Neuronal stem cell (in vitro differentiated cells): ENCODE results near the gene SPTLC1.

Source experiments
- DNase-seq: peaks from one replicate; pipeline ENCODE4 v3.0.0-alpha.2; 2013; ENCODE audit warnings: low spot score
- H2AFZ ChIP-seq: one replicate; pipeline ENCODE4 v1.6.1; 2013; ENCODE audit warnings: mild to moderate bottlenecking, low read length, inconsistent platforms
- H2AK5ac ChIP-seq: 2 replicates; pipeline ENCODE4 v1.6.1; 2013; ENCODE audit warnings: low read depth, mild to moderate bottlenecking, inconsistent platforms, low read length, moderate library complexity, mixed read lengths
- H2BK120ac ChIP-seq: 2 replicates; pipeline ENCODE4 v1.6.1; 2013; ENCODE audit warnings: low read depth, mild to moderate bottlenecking, inconsistent platforms, low read length, moderate library complexity, mixed read lengths
- H2BK12ac ChIP-seq: one replicate; pipeline ENCODE4 v1.6.1; 2013; ENCODE audit warnings: low read length, inconsistent platforms
- H2BK15ac ChIP-seq: 2 replicates; pipeline ENCODE4 v1.6.1; 2013; ENCODE audit warnings: mild to moderate bottlenecking, low read length, inconsistent platforms, mixed read lengths
- H2BK5ac ChIP-seq: one replicate; pipeline ENCODE4 v1.6.1; 2013; ENCODE audit warnings: inconsistent platforms, mild to moderate bottlenecking, low read length, moderate library complexity
- H3K14ac ChIP-seq: one replicate; pipeline ENCODE4 v1.6.1; 2013; ENCODE audit warnings: low read length, inconsistent platforms
- H3K18ac ChIP-seq: 2 replicates; pipeline ENCODE4 v1.6.1; 2013; ENCODE audit warnings: low read length, inconsistent platforms
- H3K23ac ChIP-seq: 2 replicates; pipeline ENCODE4 v1.6.1; 2013; ENCODE audit warnings: low read depth, mild to moderate bottlenecking, mixed read lengths, low read length, inconsistent platforms; ENCODE audit not compliant: poor library complexity
- H3K27ac ChIP-seq: replicated peaks from 3 replicates; pipeline ENCODE4 v1.5.1; 2013; ENCODE audit warnings: low read length, inconsistent platforms
- H3K27me3 ChIP-seq, 3 experiments: 2 replicates each; pipeline ENCODE4 v1.6.1; 2013; ENCODE audit warnings: low read length in 3 of 3, mild to moderate bottlenecking in 2 of 3, inconsistent platforms in 1 of 3, low read depth in 1 of 3, mixed read lengths in 1 of 3, moderate library complexity in 1 of 3; ENCODE audit not compliant: control insufficient read depth in 3 of 3, insufficient read depth in 3 of 3
- H3K36me3 ChIP-seq, 2 donors: replicated peaks in 1 of 2; 2 replicates each; pipeline ENCODE4 v1.6.1; 2013; ENCODE audit warnings: low read length in 2 of 2; ENCODE audit not compliant: control insufficient read depth in 2 of 2, insufficient read depth in 2 of 2
- H3K4ac ChIP-seq: 2 replicates; pipeline ENCODE4 v1.6.1; 2013; ENCODE audit warnings: inconsistent platforms, mild to moderate bottlenecking, low read length, moderate library complexity
- H3K4me1 ChIP-seq, 2 donors: 1 replicate in 1 of 2; 2 replicates in 1 of 2; pipeline ENCODE4 v1.6.1; 2013; ENCODE audit warnings: low read length in 2 of 2, low read depth in 1 of 2; ENCODE audit not compliant: control insufficient read depth in 2 of 2, insufficient read depth in 1 of 2
- H3K4me2 ChIP-seq: one replicate; pipeline ENCODE4 v1.6.1; 2013; ENCODE audit warnings: mild to moderate bottlenecking, low read length, inconsistent platforms; ENCODE audit not compliant: insufficient read depth, poor library complexity, severe bottlenecking
- H3K4me3 ChIP-seq, 2 donors: 2 replicates each; pipeline ENCODE4 v1.5.1; 2013; ENCODE audit warnings: low read length in 2 of 2, mild to moderate bottlenecking in 2 of 2, inconsistent platforms in 1 of 2, moderate library complexity in 1 of 2
- H3K79me1 ChIP-seq: one replicate; pipeline ENCODE4 v1.6.1; 2013; ENCODE audit warnings: low read depth, mild to moderate bottlenecking, inconsistent platforms, low read length, moderate library complexity
- H3K9ac ChIP-seq: one replicate; pipeline ENCODE4 v1.6.1; 2013; ENCODE audit warnings: mild to moderate bottlenecking, low read depth, low read length, inconsistent platforms; ENCODE audit not compliant: poor library complexity
- H3K9me3 ChIP-seq, 2 donors: replicated peaks in 1 of 2; 2 replicates each; pipeline versions ENCODE3 to v1.6.1; 2013; ENCODE audit warnings: low read length in 2 of 2, mild to moderate bottlenecking in 2 of 2, inconsistent platforms in 1 of 2, low read depth in 1 of 2, mixed read lengths in 1 of 2, moderate library complexity in 1 of 2; ENCODE audit not compliant: control insufficient read depth in 2 of 2, insufficient read depth in 1 of 2
- H4K8ac ChIP-seq: one replicate; pipeline ENCODE4 v1.6.1; 2013; ENCODE audit warnings: low read depth, mild to moderate bottlenecking, inconsistent platforms, low read length, moderate library complexity
- H4K91ac ChIP-seq: one replicate; pipeline ENCODE4 v1.6.1; 2013; ENCODE audit warnings: low read length, low read depth, mild to moderate bottlenecking, inconsistent platforms; ENCODE audit not compliant: poor library complexity
- WGBS, 2 donors: extraction: QIAGEN DNeasy Blood & Tissue Kit; methylation state at CpG; one replicate each; pipeline ENCODE4 v1.1.7; 2013; ENCODE audit warnings: missing lambda C conversion rate in 2 of 2, mixed read lengths in 1 of 2; ENCODE audit not compliant: insufficient read length in 2 of 2, insufficient replicate concordance in 1 of 2; ENCODE audit errors: extremely low coverage in 2 of 2; 5-methylcytosine and 5-hydroxymethylcytosine counted together

Gene SPTLC1

GRCh38 chr9:92032891-92033290, 82.3 kb downstream of the SPTLC1 start:
- Histone ChIP-seq H4K91ac (no peak overlapping the region), H3K79me1 (no peaks in the 10 kb centered on the region), H3K27ac (no peak overlapping the region), H3K4ac (no peak overlapping the region), H2AK5ac (no peak overlapping the region), H2AFZ (no peak overlapping the region), H3K14ac (no peak overlapping the region), H3K4me3 (no peak overlapping the region), H3K27me3 (no peaks in the 10 kb centered on the region), H4K8ac (no peak overlapping the region), H3K9me3 (peaks cover 0 to 2% of the 10 kb centered on the region in 2 donors), H3K4me2 (no peak overlapping the region), H3K36me3 (peaks cover 15 to 78% of the 10 kb centered on the region in 2 donors), H2BK120ac (no peak overlapping the region), H2BK15ac (no peak overlapping the region), H2BK12ac (no peak overlapping the region), H3K18ac (no peak overlapping the region), H2BK5ac (no peak overlapping the region), H3K9ac (no peak overlapping the region), H3K23ac (no peak overlapping the region), H3K4me1 (peaks cover 3 to 6% of the 10 kb centered on the region in 2 donors)
- no CpG with 5 or more reads among the region's 5 CpGs for WGBS, 2 donors
- DNase-seq: no peak

GRCh38 chr9:92030367-92030766, 84.8 kb downstream of the SPTLC1 start:
- Histone ChIP-seq H3K36me3 (peaks cover 12 to 56% of the 10 kb centered on the region in 2 donors), H2BK15ac (no peak overlapping the region), H3K9ac (no peak overlapping the region), H2BK12ac (no peak overlapping the region), H4K8ac (no peak overlapping the region), H3K23ac (no peak overlapping the region), H2BK120ac (no peak overlapping the region), H2AK5ac (no peak overlapping the region), H3K9me3 (peaks cover 0 to 2% of the 10 kb centered on the region in 2 donors), H3K4me2 (no peak overlapping the region), H3K79me1 (no peaks in the 10 kb centered on the region), H3K14ac (no peak overlapping the region), H2BK5ac (no peak overlapping the region), H3K27ac (no peak overlapping the region), H3K27me3 (no peaks in the 10 kb centered on the region), H3K4ac (no peak overlapping the region), H2AFZ (no peak overlapping the region), H4K91ac (no peak overlapping the region), H3K4me1 (no peaks in the 10 kb centered on the region), H3K4me3 (no peak overlapping the region), H3K18ac (no peak overlapping the region)
- WGBS, 2 donors: no CpG with 5 or more reads among the region's 3 CpGs
- no peak for DNase-seq

- peaks cover 9 to 48% of the 10 kb centered on the region in 2 donors for H3K36me3 ChIP-seq
- H2BK15ac ChIP-seq: no peak overlapping the region
- no peak overlapping the region for H3K4me2 ChIP-seq
- H2BK120ac ChIP-seq: no peak overlapping the region
- no peak overlapping the region for H2AFZ ChIP-seq
- H3K23ac ChIP-seq: no peak overlapping the region
- H3K18ac ChIP-seq: no peak overlapping the region
- H3K14ac ChIP-seq: no peak overlapping the region
- H4K8ac ChIP-seq: no peak overlapping the region
- H3K9ac ChIP-seq: no peak overlapping the region
- H3K9me3 ChIP-seq: peaks cover 0 to 2% of the 10 kb centered on the region in 2 donors
- no peak overlapping the region for H2AK5ac ChIP-seq
- H2BK12ac ChIP-seq: no peak overlapping the region
- no peak overlapping the region for H4K91ac ChIP-seq
- H3K27me3 ChIP-seq: no peaks in the 10 kb centered on the region
- no peak overlapping the region for H3K4ac ChIP-seq
- no peak overlapping the region for H2BK5ac ChIP-seq
- no peak for DNase-seq
- H3K79me1 ChIP-seq: no peaks in the 10 kb centered on the region
- no peak overlapping the region for H3K4me3 ChIP-seq
- no CpG with 5 or more reads among the region's 4 CpGs for WGBS, 2 donors
- no peaks in the 10 kb centered on the region for H3K4me1 ChIP-seq
- H3K27ac ChIP-seq: no peak overlapping the region
Observed at GRCh38 chr9:92029553-92029952, 85.7 kb downstream of the SPTLC1 start.

GRCh38 chr9:92026206-92027002, 88.8 kb downstream of the SPTLC1 start:
- Histone ChIP-seq H3K14ac (peak overlapping the region; percentile 21), H2AK5ac (peak overlapping the region; percentile 56), H2BK15ac (peak overlapping the region; percentile 67), H3K4me1 (no peaks in the 10 kb centered on the region), H2AFZ (no peak overlapping the region), H2BK5ac (no peak overlapping the region), H3K4ac (no peak overlapping the region), H2BK120ac (no peak overlapping the region), H3K9ac (no peak overlapping the region), H3K79me1 (no peaks in the 10 kb centered on the region), H3K27ac (no peak overlapping the region), H3K36me3 (peaks cover 0 to 20% of the 10 kb centered on the region in 2 donors), H3K4me2 (no peak overlapping the region), H2BK12ac (no peak overlapping the region), H3K9me3 (no peaks in the 10 kb centered on the region), H3K4me3 (no peak overlapping the region), H4K8ac (no peak overlapping the region), H4K91ac (no peak overlapping the region), H3K27me3 (no peaks in the 10 kb centered on the region), H3K23ac (peak overlapping the region; percentile 55), H3K18ac (peak overlapping the region; percentile 48)
- DNase-seq: no peak
- WGBS, 2 donors: no CpG with 5 or more reads among the region's 31 CpGs
